HepG2 (cell line): ENCODE data around the gene TMEM121. TPM values are rescaled to one million over a fixed set of nuclear protein-coding genes. Genes with fewer than 3 reads are reported as not detected.

Source experiments
- ATAC-seq: fragments of 200-7000 bp; cut with Tn5 transposase; 3 replicates; pipeline ENCODE4 v1.9.1; 2020; ENCODE audit warnings: mild to moderate bottlenecking, moderate library complexity
- BruUV-seq: library from RNA; stranded (reverse); fragments of 400-500 nt; replicated peaks from 2 replicates; lab custom pipeline; 2021; lab: Mats Ljungman, UMichigan
- CTCF ChIA-PET: fragments of 300-600 bp; formaldehyde crosslinking; extraction: SDS; loops from one replicate; lab custom pipeline; 2021; ENCODE audit warnings: low total read pairs, inconsistent platforms, low intra/inter-chr PET ratio; lab: Yijun Ruan, JAX
- POLR2A ChIA-PET: fragments of 350-600 bp; sonication (Branson Sonifier 250); formaldehyde crosslinking; loops from one replicate; lab custom pipeline; 2020; ENCODE audit warnings: antibody characterized with exemption, inconsistent platforms; lab: Yijun Ruan, JAX
- DNase-seq: peaks from one replicate; pipeline ENCODE4 v3.0.0-alpha.2; 2015; ENCODE audit warnings: low spot score
- FAIRE-seq: peaks from 3 replicates; lab custom pipeline; 2011; peaks lifted over from hg19 to GRCh38; lab: Jason Lieb, UNC
- H2AFZ ChIP-seq: one replicate; pipeline ENCODE4 v1.6.1; 2011; ENCODE audit warnings: low read length, inconsistent platforms
- H3K27ac ChIP-seq: fragments of 300-600 bp; 3 replicates; pipeline ENCODE4 v1.8.0; 2011; ENCODE audit warnings: mixed run types, mild to moderate bottlenecking, mixed read lengths, low read length, inconsistent platforms; ENCODE audit not compliant: insufficient read depth; ENCODE audit errors: extremely low read length
- H3K27me3 ChIP-seq, 2 experiments: fragments of 200-600 bp in 1 of 2; 2 replicates in 1 of 2; 3 replicates in 1 of 2; pipeline versions ENCODE4 v1.6.0 to v1.8.0; 2011; ENCODE audit warnings: low read length in 2 of 2, mild to moderate bottlenecking in 2 of 2, moderate library complexity in 2 of 2, inconsistent platforms in 1 of 2; ENCODE audit not compliant: insufficient read depth in 2 of 2, control insufficient read depth in 1 of 2
- H3K36me3 ChIP-seq, 2 experiments: fragments of 200-600 bp in 1 of 2; replicated peaks in 1 of 2; 2 replicates in 1 of 2; 3 replicates in 1 of 2; pipeline versions ENCODE4 v1.5.1 to v1.8.0; 2011; ENCODE audit warnings: low read length in 2 of 2, inconsistent platforms in 1 of 2; ENCODE audit not compliant: insufficient read depth in 2 of 2, control insufficient read depth in 1 of 2
- H3K4me1 ChIP-seq: 2 replicates; pipeline ENCODE4 v1.5.1; 2012; ENCODE audit warnings: low read length, inconsistent platforms; ENCODE audit not compliant: insufficient read depth
- H3K4me2 ChIP-seq: 2 replicates; pipeline ENCODE4 v1.6.0; 2011; ENCODE audit warnings: low read depth, low read length, inconsistent platforms
- H3K4me3 ChIP-seq, 3 experiments: fragments of 200-600 bp in 1 of 3; sonication (generic), shearing (Covaris generic) in 1 of 3; replicated peaks in 1 of 3; 2 replicates each; pipeline ENCODE4 v1.5.1; 2011 to 2016; ENCODE audit warnings: low read length in 3 of 3, inconsistent platforms in 2 of 3, low read depth in 2 of 3, mild to moderate bottlenecking in 2 of 3, control low read depth in 1 of 3, mixed read lengths in 1 of 3; ENCODE audit not compliant: insufficient read depth in 1 of 3
- H3K79me2 ChIP-seq: one replicate; pipeline ENCODE4 v1.6.1; 2011; ENCODE audit warnings: low read length, inconsistent platforms; ENCODE audit not compliant: insufficient read depth
- H3K9ac ChIP-seq: 2 replicates; pipeline ENCODE4 v1.6.0; 2011; ENCODE audit warnings: mild to moderate bottlenecking, low read depth, low read length, inconsistent platforms; ENCODE audit not compliant: insufficient read depth
- H3K9me3 ChIP-seq: 2 replicates; pipeline ENCODE4 v1.5.1; 2012; ENCODE audit warnings: mild to moderate bottlenecking, low read length
- H4K20me1 ChIP-seq: 2 replicates; pipeline ENCODE4 v1.6.0; 2011; ENCODE audit warnings: inconsistent platforms, mild to moderate bottlenecking, low read length, moderate library complexity; ENCODE audit not compliant: insufficient read depth
- DPF2 ChIP-seq: sonication (generic); formaldehyde crosslinking; IDR thresholded peaks from 2 replicates; pipeline ENCODE4 v1.4.0; 2020; ENCODE audit warnings: mild to moderate bottlenecking, low read depth, missing genetic modification reagents, borderline replicate concordance
- HDAC1 ChIP-seq: sonication (generic); formaldehyde crosslinking; IDR thresholded peaks from 2 replicates; pipeline ENCODE4 v1.5.1; 2020; ENCODE audit warnings: mild to moderate bottlenecking, missing genetic modification reagents
- HNF4A ChIP-seq: sonication (generic); formaldehyde crosslinking; IDR thresholded peaks from 2 replicates; pipeline ENCODE4 v1.4.0; 2020; ENCODE audit warnings: missing genetic modification reagents
- HNRNPL ChIP-seq: fragments of 200-400 bp; formaldehyde crosslinking; IDR thresholded peaks from 2 replicates; pipeline ENCODE4 v1.6.1; 2017; ENCODE audit warnings: mild to moderate bottlenecking, low read depth, low read length
- IRF2 ChIP-seq: IDR thresholded peaks from 2 replicates; pipeline ENCODE4 v1.6.1; 2018; ENCODE audit warnings: missing genetic modification reagents, missing compliant biosample characterization
- MXD4 ChIP-seq: IDR thresholded peaks from 2 replicates; pipeline ENCODE4 v1.6.1; 2016; ENCODE audit warnings: mild to moderate bottlenecking, missing biosample characterization, missing genetic modification reagents
- NR3C1 ChIP-seq: sonication (generic); formaldehyde crosslinking; IDR thresholded peaks from 2 replicates; pipeline ENCODE4 v1.4.0; 2020; ENCODE audit warnings: missing genetic modification reagents
- RARA ChIP-seq: IDR thresholded peaks from 2 replicates; pipeline ENCODE4 v1.6.1; 2016; ENCODE audit warnings: missing genetic modification reagents, missing compliant biosample characterization
- TOPORS ChIP-seq: sonication (generic); formaldehyde crosslinking; IDR thresholded peaks from 2 replicates; pipeline ENCODE4 v1.8.0; 2023; ENCODE audit warnings: mild to moderate bottlenecking, missing genetic modification reagents
- ZNF101 ChIP-seq: sonication (generic); formaldehyde crosslinking; IDR thresholded peaks from 2 replicates; pipeline ENCODE4 v1.4.0; 2020; ENCODE audit warnings: mild to moderate bottlenecking, low read depth, missing genetic modification reagents, borderline replicate concordance
- ZNF563 ChIP-seq: sonication (generic); formaldehyde crosslinking; IDR thresholded peaks from 2 replicates; pipeline ENCODE4 v1.8.0; 2022; ENCODE audit warnings: mild to moderate bottlenecking, moderate library complexity, missing genetic modification reagents
- WGBS: methylation state at CpG from one replicate; pipeline ENCODE4 v1.1.6; 2017; ENCODE audit warnings: low lambda C conversion rate; 5-methylcytosine and 5-hydroxymethylcytosine counted together
- in situ Hi-C: cut with HindIII; loops from 2 replicates; pipeline ENCODE4 v1.10.0; 2017; ENCODE audit warnings: low pct_unique_long_range_greater_than_20kb; ENCODE audit not compliant: extremely low pct_ligation_motif_present
- intact Hi-C: fragments of 100-400 bp; cut with micrococcal nuclease; formaldehyde crosslinking; loops from one replicate; pipeline ENCODE4 v1.10.0; 2022; ENCODE audit not compliant: unreplicated experiment
- polyA plus RNA-seq, 8 experiments: library from polyadenylated mRNA; depleted of rRNA in 3 of 8; stranded (reverse) in 7 of 8; unstranded in 1 of 8; fragments of >200 nt; fragmentation: Illumina TruSeq in 4 of 8; extraction: Trizol in 4 of 8; gene quantifications; 2 replicates each; pipeline versions ENCODE4 v1.2.1 to v1.2.3, GENCODE V29; 2011 to 2016; ENCODE audit warnings: low read depth in 4 of 8, missing spikeins in 1 of 8, mixed read lengths in 1 of 8; ENCODE audit not compliant: insufficient read depth in 1 of 8
- total RNA-seq, 5 experiments: library from RNA; depleted of rRNA; stranded (reverse); fragments of >200 nt; fragmentation: Illumina TruSeq; extraction: Trizol; gene quantifications; 2 replicates each; pipeline ENCODE4 v1.2.3, GENCODE V29; 2016; ENCODE audit warnings: low read depth in 1 of 5
- TF ChIP-seq, protein P1 (sequence below): sonication (generic); formaldehyde crosslinking; IDR thresholded peaks from 2 replicates; pipeline ENCODE4 v1.8.1; 2023; ENCODE audit warnings: mild to moderate bottlenecking, missing genetic modification reagents, borderline replicate concordance
- TF ChIP-seq, protein P2 (sequence below): IDR thresholded peaks from 2 replicates; pipeline ENCODE4 v1.6.1; 2016; ENCODE audit warnings: low read depth, control low read depth
- TF ChIP-seq, protein P3 (sequence below): sonication (generic); formaldehyde crosslinking; IDR thresholded peaks from 2 replicates; pipeline ENCODE4 v1.8.1; 2023; ENCODE audit warnings: missing genetic modification reagents, inconsistent platforms, borderline replicate concordance

TMEM121 gene
- total and polyA plus RNA-seq, 2 of the 13 experiments (the other 11 are each of a cell fraction or from before 2014, with no cell fraction given) = 6.6 to 19.0 TPM

DNA sequence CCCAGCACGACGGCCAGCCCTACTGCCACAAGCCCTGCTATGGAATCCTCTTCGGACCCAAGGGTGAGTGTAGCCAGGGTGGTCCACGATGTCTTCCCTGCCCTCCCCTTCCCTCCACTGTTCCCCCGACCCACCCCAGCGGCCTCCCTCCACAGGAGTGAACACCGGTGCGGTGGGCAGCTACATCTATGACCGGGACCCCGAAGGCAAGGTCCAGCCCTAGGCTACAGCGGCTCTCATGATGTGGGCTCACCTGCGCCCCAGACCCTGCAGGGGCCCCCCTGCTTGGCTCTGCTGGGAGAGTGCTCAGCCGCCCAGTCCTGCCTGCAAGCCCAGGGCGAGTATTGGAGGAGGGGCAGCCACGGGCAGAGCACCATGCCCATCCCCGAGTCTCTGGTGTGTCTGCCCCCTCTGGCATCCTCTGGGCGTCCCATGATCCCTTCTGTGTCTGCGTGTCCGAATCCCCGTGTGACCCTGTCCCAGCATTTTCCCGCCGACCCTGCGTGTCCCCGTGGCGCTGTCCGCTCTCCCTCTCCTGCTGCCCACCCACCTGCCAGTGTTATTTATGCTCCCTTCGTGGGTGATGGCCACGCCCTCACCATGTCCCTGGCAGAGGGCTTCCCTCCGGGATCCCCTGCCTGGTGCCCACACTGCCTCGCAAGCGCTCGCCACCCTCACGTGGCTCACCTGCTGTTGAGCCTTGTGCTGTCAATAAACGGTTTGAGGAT is 46.8 kb upstream of the TMEM121 start:
- Histone ChIP-seq H3K4me2 (no peak overlapping the region), H3K9ac (no peak overlapping the region), H2AFZ (no peak overlapping the region), H3K27me3 (peaks cover 2 to 24% of the 10 kb centered on the region in 2 experiments; a peak in 4 of 5 replicates), H3K4me1 (peaks cover 58% of the 10 kb centered on the region), H4K20me1 (no peaks in the 10 kb centered on the region), H3K27ac (no peak overlapping the region), H3K36me3 (no peaks in the 10 kb centered on the region), H3K9me3 (no peaks in the 10 kb centered on the region), H3K4me3 (no peak overlapping the region), H3K79me2 (no peaks in the 10 kb centered on the region)
- in situ Hi-C loops (no loop called here), intact Hi-C loops (loop anchor here (2.0 kb wide), 1 partner anchor 49 kb away; no protein-coding TSS in a partner anchor)
- FAIRE-seq (no peak), DNase-seq (no peak), ATAC-seq (no peak)
- TF ChIP-seq MXD4 (CRISPR knock-in tag) = no peak
- TF ChIP-seq HNRNPL = 0 out of 2 replicates have a peak, but pooled peaks have one; percentile 37
- no TSS peak for BruUV-seq
- ChIA-PET POLR2A (no interaction called here), CTCF (no interaction called here)
- WGBS = 92% methylated on average over 22 of the region's 34 CpGs

DNA sequence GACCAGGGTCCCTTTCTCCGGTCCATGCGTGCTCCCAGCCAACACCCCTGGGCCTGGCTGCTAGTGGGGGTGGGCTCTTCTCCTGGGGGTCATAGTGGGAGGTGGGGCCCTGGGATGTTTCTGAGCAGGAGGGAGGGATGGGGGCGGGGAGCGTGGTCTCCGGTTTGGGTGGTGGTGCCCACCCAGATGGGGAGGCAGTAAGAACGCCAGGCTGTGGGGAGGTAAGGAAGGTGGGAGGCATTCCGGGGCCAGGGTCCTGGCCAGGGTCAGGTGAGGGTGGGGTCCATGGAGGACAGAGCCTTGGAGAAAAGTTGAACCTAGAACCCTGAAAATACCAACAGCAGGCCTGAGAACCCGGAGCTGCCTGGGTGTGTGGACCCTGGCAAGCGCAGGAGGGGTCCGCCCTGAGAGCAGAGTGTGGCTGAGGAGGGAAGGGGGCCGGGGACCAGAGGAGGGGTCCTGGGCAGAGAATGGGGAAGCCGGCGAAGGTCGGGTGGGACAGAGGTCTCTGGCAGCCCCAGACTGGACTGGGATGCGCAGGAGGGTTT is 46.1 kb upstream of the TMEM121 start:
- H3K4me1 ChIP-seq = peaks cover 64% of the 10 kb centered on the region
- H3K4me2 ChIP-seq = no peak overlapping the region
- in situ Hi-C loops (no loop called here), intact Hi-C loops (loop anchor here (2.0 kb wide), 1 partner anchor 49 kb away; no protein-coding TSS in a partner anchor)
- H2AFZ ChIP-seq = no peak overlapping the region
- H3K79me2 ChIP-seq = no peaks in the 10 kb centered on the region
- H4K20me1 ChIP-seq = no peaks in the 10 kb centered on the region
- ATAC-seq (no peak), DNase-seq (no peak), FAIRE-seq (no peak)
- H3K27ac ChIP-seq = no peak overlapping the region
- no TSS peak for BruUV-seq
- peaks cover 2 to 29% of the 10 kb centered on the region in 2 experiments; a peak in 4 of 5 replicates for H3K27me3 ChIP-seq
- ChIA-PET POLR2A (interaction anchor here (1.0 to 2.4 kb wide), 4 partner anchors 9 to 179 kb away, joined by 3 to 10 read pairs (median 8); partner anchors contain the start of genes BRF1 and TEX22), CTCF (interaction anchor here (1.3 to 2.5 kb wide), 4 partner anchors 10 to 52 kb away, joined by 4 to 15 read pairs (median 6); partner anchors contain the start of genes TEDC1 and TMEM121)
- H3K36me3 ChIP-seq = no peaks in the 10 kb centered on the region
- H3K4me3 ChIP-seq = no peak overlapping the region
- WGBS = 69% methylated on average over 15 of the region's 15 CpGs
- H3K9ac ChIP-seq = no peak overlapping the region
- H3K9me3 ChIP-seq = no peaks in the 10 kb centered on the region
- TF ChIP-seq TOPORS (CRISPR knock-in tag) (no peak), DPF2 (CRISPR knock-in tag) (no peak), ZNF101 (CRISPR knock-in tag) (no peak), ZNF563 (CRISPR knock-in tag) (no peak), RARA (CRISPR knock-in tag) (no peak), HDAC1 (CRISPR knock-in tag) (no peak), IRF2 (no peak), HNF4A (no peak), NR3C1 (CRISPR knock-in tag) (no peak)
- TF ChIP-seq, protein P1, sequence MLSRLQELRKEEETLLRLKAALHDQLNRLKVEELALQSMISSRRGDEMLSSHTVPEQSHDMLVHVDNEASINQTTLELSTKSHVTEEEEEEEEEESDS (CRISPR knock-in tag) = no peak
- TF ChIP-seq, protein P2, sequence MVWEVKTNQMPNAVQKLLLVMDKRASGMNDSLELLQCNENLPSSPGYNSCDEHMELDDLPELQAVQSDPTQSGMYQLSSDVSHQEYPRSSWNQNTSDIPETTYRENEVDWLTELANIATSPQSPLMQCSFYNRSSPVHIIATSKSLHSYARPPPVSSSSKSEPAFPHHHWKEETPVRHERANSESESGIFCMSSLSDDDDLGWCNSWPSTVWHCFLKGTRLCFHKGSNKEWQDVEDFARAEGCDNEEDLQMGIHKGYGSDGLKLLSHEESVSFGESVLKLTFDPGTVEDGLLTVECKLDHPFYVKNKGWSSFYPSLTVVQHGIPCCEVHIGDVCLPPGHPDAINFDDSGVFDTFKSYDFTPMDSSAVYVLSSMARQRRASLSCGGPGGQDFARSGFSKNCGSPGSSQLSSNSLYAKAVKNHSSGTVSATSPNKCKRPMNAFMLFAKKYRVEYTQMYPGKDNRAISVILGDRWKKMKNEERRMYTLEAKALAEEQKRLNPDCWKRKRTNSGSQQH (CRISPR knock-in tag) = no peak
- TF ChIP-seq, protein P3, sequence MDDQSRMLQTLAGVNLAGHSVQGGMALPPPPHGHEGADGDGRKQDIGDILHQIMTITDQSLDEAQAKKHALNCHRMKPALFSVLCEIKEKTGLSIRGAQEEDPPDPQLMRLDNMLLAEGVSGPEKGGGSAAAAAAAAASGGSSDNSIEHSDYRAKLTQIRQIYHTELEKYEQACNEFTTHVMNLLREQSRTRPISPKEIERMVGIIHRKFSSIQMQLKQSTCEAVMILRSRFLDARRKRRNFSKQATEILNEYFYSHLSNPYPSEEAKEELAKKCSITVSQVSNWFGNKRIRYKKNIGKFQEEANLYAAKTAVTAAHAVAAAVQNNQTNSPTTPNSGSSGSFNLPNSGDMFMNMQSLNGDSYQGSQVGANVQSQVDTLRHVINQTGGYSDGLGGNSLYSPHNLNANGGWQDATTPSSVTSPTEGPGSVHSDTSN (CRISPR knock-in tag) = no peak
